Activated naive CD8-positive, alpha-beta T cell treated with anti-CD3 and anti-CD28 coated beads, Interleukin-2, amount 50 U/mL, for 24 hours (primary cell): ENCODE results near the gene SBF2.

Source experiments
- ATAC-seq: fragments of 150-1000 bp; cut with Tn5 transposase; one replicate; pipeline ENCODE4 v1.10.0; 2021
- DNase-seq: peaks from one replicate; pipeline ENCODE4 v3.0.0; 2021
- H3K27ac Mint-ChIP-seq: one replicate; pipeline ENCODE4 v1.8.0; 2021; ENCODE audit warnings: mild to moderate bottlenecking, mixed read lengths
- H3K27me3 Mint-ChIP-seq: one replicate; pipeline ENCODE4 v1.8.0; 2021; ENCODE audit warnings: mixed read lengths
- H3K36me3 Mint-ChIP-seq: one replicate; pipeline ENCODE4 v1.8.0; 2021; ENCODE audit warnings: low read depth, mixed read lengths
- H3K4me1 Mint-ChIP-seq: one replicate; pipeline ENCODE4 v1.8.0; 2021; ENCODE audit warnings: mixed read lengths
- H3K4me3 Mint-ChIP-seq: one replicate; pipeline ENCODE4 v1.8.0; 2021; ENCODE audit warnings: mild to moderate bottlenecking, moderate library complexity, mixed read lengths
- H3K9me3 Mint-ChIP-seq: one replicate; pipeline ENCODE4 v1.8.0; 2021; ENCODE audit warnings: mixed read lengths

SBF2 gene

GRCh38 chr11:10295064-10295901, 1.3 kb upstream of the SBF2 start:
- DNase-seq: no peak
- Mint-ChIP-seq H3K4me1 (peaks cover 47% of the 10 kb centered on the region), H3K27me3 (peaks cover 45% of the 10 kb centered on the region)

DNA sequence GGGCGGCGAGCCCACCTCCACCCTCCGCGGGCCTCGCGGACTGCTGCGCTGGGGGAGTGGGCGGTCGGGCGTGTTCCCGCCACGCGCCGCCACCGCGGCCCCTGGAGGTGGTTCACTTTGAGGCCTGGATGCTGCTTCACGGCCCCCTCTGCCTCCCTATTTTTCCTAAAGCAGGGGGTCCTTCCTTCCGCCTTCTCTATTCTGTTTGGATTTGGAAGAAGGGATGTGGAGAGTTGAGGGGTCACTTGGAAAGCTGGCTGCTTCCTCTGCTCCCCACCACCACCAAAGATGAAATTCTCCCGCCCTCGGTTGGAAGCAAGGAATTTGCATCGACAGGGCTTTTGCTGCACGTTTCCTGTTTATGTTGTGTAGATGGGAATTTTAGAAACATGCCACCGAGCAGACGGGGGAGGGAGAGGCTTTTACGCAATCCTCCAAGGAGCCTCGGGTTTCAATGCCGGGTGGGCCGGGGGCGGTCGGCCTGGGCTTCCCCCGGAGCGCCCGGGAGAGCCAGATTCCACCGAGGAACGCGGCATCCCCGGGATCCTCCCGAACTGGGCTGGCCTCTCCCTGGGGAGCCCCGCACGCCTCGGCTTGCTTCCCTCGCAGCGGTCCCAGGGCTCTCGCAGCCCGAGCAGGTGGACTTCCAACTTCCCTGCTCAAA, 403 bp upstream of the SBF2 start:
- H3K4me3 Mint-ChIP-seq: peak overlapping the region; percentile 74
- DNase-seq (no peak), ATAC-seq (no peak)
- H3K4me1 Mint-ChIP-seq: peaks cover 44% of the 10 kb centered on the region
- H3K36me3 Mint-ChIP-seq: peaks cover 3% of the 10 kb centered on the region
- H3K27ac Mint-ChIP-seq: no peak overlapping the region
- H3K9me3 Mint-ChIP-seq: no peaks in the 10 kb centered on the region
- peaks cover 40% of the 10 kb centered on the region for H3K27me3 Mint-ChIP-seq

More at GRCh38 chr11:10295064-10295901, 1.3 kb upstream of the SBF2 start:
- Mint-ChIP-seq H3K9me3 (no peaks in the 10 kb centered on the region), H3K36me3 (peaks cover 3% of the 10 kb centered on the region), H3K4me3 (peak overlapping the region; percentile 73), H3K27ac (no peak overlapping the region)
- no peak for ATAC-seq

- Mint-ChIP-seq H3K27ac (peak overlapping the region; percentile 29), H3K4me3 (no peak overlapping the region), H3K27me3 (peaks cover 36% of the 10 kb centered on the region), H3K4me1 (peaks cover 31% of the 10 kb centered on the region), H3K36me3 (peaks cover 3% of the 10 kb centered on the region), H3K9me3 (no peaks in the 10 kb centered on the region)
- ATAC-seq (no peak), DNase-seq (no peak)
These were observed 2.0 kb downstream of the SBF2 start for GRCh38 chr11:10291801-10292638.

DNA sequence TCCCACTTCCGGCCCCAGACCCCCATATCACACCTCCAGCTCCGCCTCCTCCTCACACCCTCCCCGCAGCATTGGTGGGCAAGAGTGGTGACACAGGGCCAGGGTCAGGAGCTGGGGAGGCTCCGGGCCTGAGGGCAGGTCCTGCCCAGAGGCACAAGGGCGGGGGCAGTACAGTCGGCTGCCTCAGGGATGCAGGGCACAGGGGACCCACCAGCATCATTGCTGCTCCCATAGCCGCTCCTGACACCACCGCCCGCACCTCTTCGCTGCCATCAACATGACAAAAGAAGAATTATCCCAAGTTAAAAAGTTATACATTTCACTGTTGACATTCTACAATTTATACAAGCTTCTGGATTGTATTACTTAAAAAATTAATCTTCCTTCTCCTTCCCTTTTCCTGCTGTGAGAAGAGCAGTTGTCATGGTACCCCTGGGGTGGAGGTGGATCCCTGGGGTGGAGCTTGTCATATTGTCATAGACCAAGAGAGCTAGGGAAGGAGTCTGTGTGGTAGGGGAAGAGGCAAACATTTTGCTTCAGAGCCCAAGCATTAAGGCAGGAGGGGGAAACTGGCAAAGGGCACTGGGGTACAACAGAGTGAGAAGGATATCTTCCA, 4.1 kb downstream of the SBF2 start:
- Mint-ChIP-seq H3K9me3 (no peaks in the 10 kb centered on the region), H3K27ac (no peak overlapping the region), H3K4me3 (no peak overlapping the region), H3K27me3 (peaks cover 16% of the 10 kb centered on the region), H3K36me3 (peaks cover 3% of the 10 kb centered on the region), H3K4me1 (peaks cover 26% of the 10 kb centered on the region)
- ATAC-seq: no peak
- no peak for DNase-seq

DNA sequence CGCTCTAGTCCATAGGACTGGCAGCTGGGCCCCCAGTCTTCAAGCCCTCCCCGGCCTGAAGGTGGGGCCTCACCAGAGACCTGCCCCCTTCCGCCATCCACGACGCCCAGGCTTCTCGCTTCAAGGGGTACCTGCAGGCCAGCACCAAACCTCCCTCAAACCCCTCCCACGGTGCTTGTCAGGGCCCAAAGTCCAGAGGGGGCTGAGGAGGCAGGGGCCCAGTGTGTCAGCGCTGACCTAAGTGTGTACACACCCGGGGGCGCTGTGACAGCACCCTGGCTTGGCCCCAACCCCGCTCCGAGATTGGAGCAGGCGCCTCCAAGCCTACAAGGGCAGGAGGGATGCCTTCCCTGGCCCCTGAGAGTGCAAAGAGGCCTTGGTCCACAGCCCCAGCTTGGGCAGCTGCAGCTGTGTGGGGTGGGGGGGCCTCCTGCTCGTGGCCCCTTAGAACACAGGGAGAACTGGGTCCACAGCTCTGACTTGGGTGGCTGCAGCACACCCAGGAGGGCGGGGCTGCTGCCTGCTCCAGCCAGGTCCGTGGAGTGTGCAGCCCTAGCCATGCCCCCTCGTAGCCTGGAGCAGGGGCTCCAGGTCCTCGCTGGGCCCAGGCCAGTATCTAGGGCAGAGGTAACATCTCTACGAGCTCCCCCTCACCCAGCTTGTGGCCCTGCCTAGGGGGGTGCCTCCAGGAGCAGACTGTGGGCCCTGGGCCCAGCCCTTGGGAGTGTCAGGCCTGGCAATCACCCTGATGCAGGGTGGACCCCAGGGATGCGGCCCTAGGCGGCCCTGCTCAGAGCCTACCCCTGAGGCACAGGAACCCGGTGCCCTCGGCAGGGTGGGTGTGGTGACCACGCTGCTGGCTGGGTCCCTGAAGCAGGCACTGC, 4.9 kb downstream of the SBF2 start:
- H3K4me3 Mint-ChIP-seq: no peak overlapping the region

GRCh38 chr11:10287766-10288715, 6.0 kb downstream of the SBF2 start:
- peaks cover 19% of the 10 kb centered on the region for H3K4me1 Mint-ChIP-seq
- peaks cover 3% of the 10 kb centered on the region for H3K36me3 Mint-ChIP-seq
- H3K27me3 Mint-ChIP-seq: peaks cover 12% of the 10 kb centered on the region
- DNase-seq (no peak), ATAC-seq (no peak)
- no peak overlapping the region for H3K4me3 Mint-ChIP-seq
- H3K27ac Mint-ChIP-seq: no peak overlapping the region
- H3K9me3 Mint-ChIP-seq: no peaks in the 10 kb centered on the region

More for the DNA sequence above, 4.9 kb downstream of the SBF2 start:
- peaks cover 22% of the 10 kb centered on the region for H3K4me1 Mint-ChIP-seq
- no peak overlapping the region for H3K27ac Mint-ChIP-seq
- ATAC-seq (no peak), DNase-seq (no peak)
- peaks cover 13% of the 10 kb centered on the region for H3K27me3 Mint-ChIP-seq
- H3K36me3 Mint-ChIP-seq: peaks cover 3% of the 10 kb centered on the region
- H3K9me3 Mint-ChIP-seq: no peaks in the 10 kb centered on the region

- no peak overlapping the region for H3K27ac Mint-ChIP-seq
- ATAC-seq: no peak
- peaks cover 3% of the 10 kb centered on the region for H3K36me3 Mint-ChIP-seq
- DNase-seq: no peak
- no peaks in the 10 kb centered on the region for H3K9me3 Mint-ChIP-seq
- peaks cover 7% of the 10 kb centered on the region for H3K27me3 Mint-ChIP-seq
- no peak overlapping the region for H3K4me3 Mint-ChIP-seq
- H3K4me1 Mint-ChIP-seq: peaks cover 13% of the 10 kb centered on the region
These were observed 6.9 kb downstream of the SBF2 start for GRCh38 chr11:10287140-10287539.

DNA sequence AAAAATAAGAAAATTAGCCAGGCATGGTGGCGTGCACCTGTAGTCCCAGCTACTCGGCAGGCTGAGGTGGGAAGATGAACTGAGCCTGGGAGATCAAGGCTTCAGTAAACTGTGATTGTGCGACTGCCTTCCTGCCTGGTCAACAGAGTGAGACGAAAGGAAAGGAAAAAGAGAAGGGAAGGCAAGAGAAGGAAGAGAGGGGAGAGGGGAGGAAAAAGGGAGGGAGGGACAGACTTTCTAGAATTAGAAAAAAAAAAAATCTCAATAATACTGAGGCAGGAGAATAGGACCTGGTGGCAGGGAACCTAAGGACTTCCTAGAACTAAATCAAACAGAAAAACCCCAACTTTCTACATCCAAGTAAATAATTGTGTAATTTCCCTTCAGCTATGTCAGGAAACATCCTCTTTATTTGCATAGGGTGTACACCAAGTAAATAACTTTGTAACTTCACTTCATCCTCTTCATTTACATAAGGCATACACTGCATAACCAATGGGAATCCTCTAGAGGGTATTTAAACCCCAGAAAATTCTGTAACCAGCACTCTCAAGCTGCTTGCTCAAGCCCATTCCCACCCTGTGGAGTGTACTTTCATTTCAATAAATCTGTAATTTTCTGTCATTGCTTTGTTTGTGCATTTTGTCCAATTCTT, 8.7 kb downstream of the SBF2 start:
- Mint-ChIP-seq H3K27ac (no peak overlapping the region), H3K4me3 (no peak overlapping the region), H3K4me1 (peaks cover 6% of the 10 kb centered on the region), H3K36me3 (no peaks in the 10 kb centered on the region), H3K27me3 (no peaks in the 10 kb centered on the region), H3K9me3 (no peaks in the 10 kb centered on the region)
- ATAC-seq: no peak
- no peak for DNase-seq

- Mint-ChIP-seq H3K36me3 (peaks cover 1% of the 10 kb centered on the region), H3K4me3 (no peak overlapping the region), H3K9me3 (no peaks in the 10 kb centered on the region), H3K4me1 (peaks cover 6% of the 10 kb centered on the region), H3K27me3 (no peaks in the 10 kb centered on the region), H3K27ac (no peak overlapping the region)
- ATAC-seq: no peak
- DNase-seq: no peak
These were observed 10.0 kb downstream of the SBF2 start for GRCh38 chr11:10283991-10284390.

- no peak for ATAC-seq
- no peak overlapping the region for H3K27ac Mint-ChIP-seq
- no peaks in the 10 kb centered on the region for H3K27me3 Mint-ChIP-seq
- H3K4me3 Mint-ChIP-seq: no peak overlapping the region
- H3K4me1 Mint-ChIP-seq: peaks cover 6% of the 10 kb centered on the region
- DNase-seq: no peak
- H3K9me3 Mint-ChIP-seq: no peaks in the 10 kb centered on the region
- peaks cover 1% of the 10 kb centered on the region for H3K36me3 Mint-ChIP-seq
These were observed 11.9 kb downstream of the SBF2 start for GRCh38 chr11:10282117-10282516.

GRCh38 chr11:10275714-10276113, 18.3 kb downstream of the SBF2 start:
- no peak overlapping the region for H3K27ac Mint-ChIP-seq
- H3K9me3 Mint-ChIP-seq: no peaks in the 10 kb centered on the region
- H3K4me3 Mint-ChIP-seq: no peak overlapping the region
- H3K27me3 Mint-ChIP-seq: no peaks in the 10 kb centered on the region
- ATAC-seq (no peak), DNase-seq (no peak)
- peaks cover 15% of the 10 kb centered on the region for H3K4me1 Mint-ChIP-seq
- peaks cover 1% of the 10 kb centered on the region for H3K36me3 Mint-ChIP-seq

- H3K4me3 Mint-ChIP-seq: no peak overlapping the region
- no peak overlapping the region for H3K27ac Mint-ChIP-seq
- peaks cover 15% of the 10 kb centered on the region for H3K4me1 Mint-ChIP-seq
- H3K27me3 Mint-ChIP-seq: no peaks in the 10 kb centered on the region
- ATAC-seq (no peak), DNase-seq (no peak)
- peaks cover 1% of the 10 kb centered on the region for H3K36me3 Mint-ChIP-seq
- no peaks in the 10 kb centered on the region for H3K9me3 Mint-ChIP-seq
These were observed 19.3 kb downstream of the SBF2 start for GRCh38 chr11:10274726-10275125.
